GM13976 (cell line): ENCODE measurements around the gene ATP4B.

Source experiments
- DNase-seq: peaks from one replicate; pipeline ENCODE4 v3.0.0; 2012; ENCODE audit warnings: low spot score
- CTCF ChIP-seq: IDR thresholded peaks from 2 replicates; pipeline ENCODE4 v1.5.1; 2012; ENCODE audit warnings: borderline replicate concordance, mild to moderate bottlenecking; ENCODE audit not compliant: insufficient read depth; ENCODE audit errors: extremely low read depth, missing control alignments, control extremely low read depth
- in situ Hi-C: fragments of 300-500 bp; cut with MboI; formaldehyde crosslinking; loops from one replicate; pipeline ENCODE4 v1.12.0; 2022; ENCODE audit warnings: low sequenced_read_pairs, mixed read lengths, inconsistent platforms; ENCODE audit not compliant: unreplicated experiment

ATP4B gene

DNA sequence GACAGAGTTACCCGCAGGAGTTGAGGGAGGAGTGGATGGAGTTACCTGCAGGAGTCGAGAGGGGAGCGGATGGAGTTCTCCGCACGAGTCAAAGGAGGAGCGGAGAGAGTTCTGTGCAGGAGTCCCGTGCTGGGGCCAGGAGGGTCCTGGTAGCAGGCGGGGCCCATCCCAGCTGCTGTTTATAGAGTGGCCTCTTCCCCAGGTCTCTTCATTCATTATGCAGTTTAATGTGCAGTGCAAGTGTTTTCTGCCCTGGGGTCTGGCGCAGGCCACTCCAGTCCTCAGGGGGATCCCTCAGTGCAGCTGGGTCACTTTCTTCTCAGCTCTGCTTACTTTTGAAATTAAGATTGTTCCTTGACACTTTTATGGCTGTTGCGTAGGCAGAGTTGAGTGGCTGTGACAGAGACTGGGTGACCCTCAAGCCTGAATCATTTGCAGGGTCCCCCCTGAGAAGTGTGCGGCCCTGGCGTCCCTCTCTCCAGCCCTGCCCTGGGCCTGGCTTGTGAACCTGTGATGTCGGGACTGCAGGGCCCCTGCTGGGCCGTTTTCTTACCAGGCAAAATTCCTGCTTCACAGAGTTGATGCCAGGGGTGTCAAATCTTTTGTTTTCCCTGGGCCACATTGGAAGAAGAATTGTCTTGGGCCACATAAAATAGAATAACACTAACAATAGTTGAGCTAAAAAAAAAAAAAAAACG, 55.6 kb downstream of the ATP4B start:
- in situ Hi-C loops: no loop called here
- no peak for DNase-seq
- no peak for TF ChIP-seq CTCF

- in situ Hi-C loops: no loop called here
- no peak for TF ChIP-seq CTCF
These were observed 56.6 kb downstream of the ATP4B start for GRCh38 chr13:113601166-113602070.

DNA sequence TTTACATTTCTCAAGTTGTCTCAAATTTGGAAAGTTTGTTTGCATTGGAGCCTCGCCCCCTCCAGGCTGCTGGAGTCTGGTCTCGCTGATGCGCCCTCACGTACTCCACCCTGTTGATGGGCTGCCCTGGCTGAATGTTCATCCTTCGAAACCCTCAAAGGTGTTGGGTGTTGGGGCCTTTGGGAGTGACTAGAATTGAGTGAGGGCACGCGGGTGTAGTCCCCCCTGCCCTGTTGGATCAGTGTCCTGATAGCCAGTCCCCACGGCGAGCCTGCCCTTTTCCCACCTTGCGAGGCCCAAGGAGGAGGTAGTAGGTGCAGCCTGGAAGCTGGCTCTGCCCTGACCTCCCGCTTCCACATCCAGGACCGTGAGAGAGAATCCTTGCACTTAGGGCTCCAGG, 58.6 kb downstream of the ATP4B start:
- TF ChIP-seq CTCF: no peak
- in situ Hi-C loops: no loop called here
- DNase-seq: no peak

More at GRCh38 chr13:113601166-113602070, 56.6 kb downstream of the ATP4B start:
- DNase-seq: no peak
